ENCODE results near the gene ALOX15. TPM values are rescaled to one million over a fixed set of nuclear protein-coding genes. Genes with fewer than 3 reads are reported as not detected.
"Not testable (repeated sequence)": the region's sequence is repeated elsewhere in the genome, so short reads cannot be mapped to it uniquely, and the experiment has no call there.

ALOX15 gene
- total and polyA plus RNA-seq, 9 donors, result 0.07 to 1.4 (median 0.29) TPM

- H3K9me3 ChIP-seq (replicated peaks; ENCODE audit: control insufficient read depth, low read depth, low read length); H3K27me3 ChIP-seq (ENCODE audit: control insufficient read depth, insufficient read depth, low read length); H3K27ac ChIP-seq (ENCODE audit: low read length); H3K36me3 ChIP-seq (ENCODE audit: control insufficient read depth, insufficient read depth, low read length); H3K4me3 ChIP-seq (ENCODE audit: low read length); DNase-seq; H3K4me1 ChIP-seq (ENCODE audit: control insufficient read depth, insufficient read depth, low read length): not testable (repeated sequence)
- WGBS (ENCODE audit: insufficient coverage), result 80% methylated on average over 2 of the region's 7 CpGs
Observed at GRCh38 chr17:4655933-4656332, 14.5 kb upstream of the ALOX15 start.

- WGBS (ENCODE audit: insufficient coverage), result no CpG with 5 or more reads among the region's 5 CpGs
- H3K36me3 ChIP-seq (ENCODE audit: control insufficient read depth, insufficient read depth, low read length), result no peaks in the 10 kb centered on the region
- no peaks in the 10 kb centered on the region for H3K4me1 ChIP-seq (ENCODE audit: control insufficient read depth, insufficient read depth, low read length)
- H3K27ac ChIP-seq (ENCODE audit: low read length), result no peak overlapping the region
- no peaks in the 10 kb centered on the region for H3K9me3 ChIP-seq (replicated peaks; ENCODE audit: control insufficient read depth, low read depth, low read length)
- no peak for DNase-seq
- H3K27me3 ChIP-seq (ENCODE audit: control insufficient read depth, insufficient read depth, low read length), result peaks cover 6% of the 10 kb centered on the region
- H3K4me3 ChIP-seq (ENCODE audit: low read length), result no peak overlapping the region
Observed at GRCh38 chr17:4652997-4653396, 11.5 kb upstream of the ALOX15 start.

- H3K4me3 ChIP-seq (ENCODE audit: low read length), result no peak overlapping the region
- H3K4me1 ChIP-seq (ENCODE audit: control insufficient read depth, insufficient read depth, low read length), result no peaks in the 10 kb centered on the region
- no peak overlapping the region for H3K27ac ChIP-seq (ENCODE audit: low read length)
- peaks cover 27% of the 10 kb centered on the region for H3K27me3 ChIP-seq (ENCODE audit: control insufficient read depth, insufficient read depth, low read length)
- H3K36me3 ChIP-seq (ENCODE audit: control insufficient read depth, insufficient read depth, low read length), result no peaks in the 10 kb centered on the region
- no peak for DNase-seq
- no peaks in the 10 kb centered on the region for H3K9me3 ChIP-seq (replicated peaks; ENCODE audit: control insufficient read depth, low read depth, low read length)
- 50% methylated on average over 1 of the region's 2 CpGs for WGBS (ENCODE audit: insufficient coverage)
Observed at GRCh38 chr17:4648741-4649140, 7.3 kb upstream of the ALOX15 start.

- Histone ChIP-seq H3K9me3 (replicated peaks; ENCODE audit: control insufficient read depth, low read depth, low read length) (no peaks in the 10 kb centered on the region), H3K36me3 (ENCODE audit: control insufficient read depth, insufficient read depth, low read length) (no peaks in the 10 kb centered on the region), H3K4me1 (ENCODE audit: control insufficient read depth, insufficient read depth, low read length) (peaks cover 7% of the 10 kb centered on the region), H3K27me3 (ENCODE audit: control insufficient read depth, insufficient read depth, low read length) (peaks cover 58% of the 10 kb centered on the region), H3K4me3 (ENCODE audit: low read length) (no peak overlapping the region), H3K27ac (ENCODE audit: low read length) (no peak overlapping the region)
- no CpG with 5 or more reads among the region's 5 CpGs for WGBS (ENCODE audit: insufficient coverage)
- DNase-seq, result peak; percentile 44
Observed at GRCh38 chr17:4645642-4646041, 4.2 kb upstream of the ALOX15 start.

- Histone ChIP-seq H3K9me3 (replicated peaks; ENCODE audit: control insufficient read depth, low read depth, low read length) (no peaks in the 10 kb centered on the region), H3K4me1 (ENCODE audit: control insufficient read depth, insufficient read depth, low read length) (peaks cover 7% of the 10 kb centered on the region), H3K36me3 (ENCODE audit: control insufficient read depth, insufficient read depth, low read length) (no peaks in the 10 kb centered on the region), H3K27me3 (ENCODE audit: control insufficient read depth, insufficient read depth, low read length) (peaks cover 66% of the 10 kb centered on the region), H3K27ac (ENCODE audit: low read length) (no peak overlapping the region), H3K4me3 (ENCODE audit: low read length) (no peak overlapping the region)
- 38% methylated on average over 2 of the region's 4 CpGs for WGBS (ENCODE audit: insufficient coverage)
- DNase-seq, result no peak
Observed at GRCh38 chr17:4643676-4644075, 2.2 kb upstream of the ALOX15 start.

- WGBS (ENCODE audit: insufficient coverage), result 0% methylated on average over 3 of the region's 6 CpGs
- H3K4me1 ChIP-seq (ENCODE audit: control insufficient read depth, insufficient read depth, low read length), result peaks cover 7% of the 10 kb centered on the region
- no peak overlapping the region for H3K4me3 ChIP-seq (ENCODE audit: low read length)
- DNase-seq, result no peak
- H3K9me3 ChIP-seq (replicated peaks; ENCODE audit: control insufficient read depth, low read depth, low read length), result no peaks in the 10 kb centered on the region
- H3K36me3 ChIP-seq (ENCODE audit: control insufficient read depth, insufficient read depth, low read length), result no peaks in the 10 kb centered on the region
- peaks cover 74% of the 10 kb centered on the region for H3K27me3 ChIP-seq (ENCODE audit: control insufficient read depth, insufficient read depth, low read length)
- H3K27ac ChIP-seq (ENCODE audit: low read length), result no peak overlapping the region
Observed at GRCh38 chr17:4642286-4642685, 808 bp upstream of the ALOX15 start.

GRCh38 chr17:4640569-4641188, 799 bp downstream of the ALOX15 start:
- H3K27me3 ChIP-seq (ENCODE audit: control insufficient read depth, insufficient read depth, low read length), result peaks cover 78% of the 10 kb centered on the region

GRCh38 chr17:4639301-4640059, 2.0 kb downstream of the ALOX15 start:
- H3K27ac ChIP-seq (ENCODE audit: low read length); H3K4me1 ChIP-seq (ENCODE audit: control insufficient read depth, insufficient read depth, low read length); H3K9me3 ChIP-seq (replicated peaks; ENCODE audit: control insufficient read depth, low read depth, low read length); H3K4me3 ChIP-seq (ENCODE audit: low read length); H3K36me3 ChIP-seq (ENCODE audit: control insufficient read depth, insufficient read depth, low read length); DNase-seq: not testable (repeated sequence)
- WGBS (ENCODE audit: insufficient coverage), result 3% methylated on average over 17 of the region's 56 CpGs
- H3K27me3 ChIP-seq (ENCODE audit: control insufficient read depth, insufficient read depth, low read length), result peaks cover 79% of the 10 kb centered on the region

More at GRCh38 chr17:4640569-4641188, 799 bp downstream of the ALOX15 start:
- DNase-seq; H3K4me1 ChIP-seq (ENCODE audit: control insufficient read depth, insufficient read depth, low read length); H3K4me3 ChIP-seq (ENCODE audit: low read length); H3K9me3 ChIP-seq (replicated peaks; ENCODE audit: control insufficient read depth, low read depth, low read length); H3K36me3 ChIP-seq (ENCODE audit: control insufficient read depth, insufficient read depth, low read length); H3K27ac ChIP-seq (ENCODE audit: low read length): not testable (repeated sequence)
- WGBS (ENCODE audit: insufficient coverage), result 0% methylated on average over 1 of the region's 39 CpGs

- not testable (repeated sequence) for H3K4me3 ChIP-seq (ENCODE audit: low read length); DNase-seq; H3K36me3 ChIP-seq (ENCODE audit: control insufficient read depth, insufficient read depth, low read length); H3K27ac ChIP-seq (ENCODE audit: low read length); H3K9me3 ChIP-seq (replicated peaks; ENCODE audit: control insufficient read depth, low read depth, low read length); H3K4me1 ChIP-seq (ENCODE audit: control insufficient read depth, insufficient read depth, low read length)
- 39% methylated on average over 6 of the region's 8 CpGs for WGBS (ENCODE audit: insufficient coverage)
- H3K27me3 ChIP-seq (ENCODE audit: control insufficient read depth, insufficient read depth, low read length), result peaks cover 75% of the 10 kb centered on the region
Observed at GRCh38 chr17:4638766-4639165, 2.7 kb downstream of the ALOX15 start.

GRCh38 chr17:4636474-4637100, 4.9 kb downstream of the ALOX15 start:
- no peak for DNase-seq
- Histone ChIP-seq H3K9me3 (replicated peaks; ENCODE audit: control insufficient read depth, low read depth, low read length) (no peaks in the 10 kb centered on the region), H3K36me3 (ENCODE audit: control insufficient read depth, insufficient read depth, low read length) (no peaks in the 10 kb centered on the region), H3K4me1 (ENCODE audit: control insufficient read depth, insufficient read depth, low read length) (peaks cover 5% of the 10 kb centered on the region), H3K4me3 (ENCODE audit: low read length) (no peak overlapping the region), H3K27me3 (ENCODE audit: control insufficient read depth, insufficient read depth, low read length) (peaks cover 61% of the 10 kb centered on the region), H3K27ac (ENCODE audit: low read length) (no peak overlapping the region)
- 61% methylated on average over 12 of the region's 12 CpGs for WGBS (ENCODE audit: insufficient coverage)

Measured in muscle of leg (tissue), 11 donors.